IMR-90 (cell line): ENCODE results near the gene ANKRD6. TPM values are rescaled to one million over a fixed set of nuclear protein-coding genes. Genes with fewer than 3 reads are reported as not detected.
A peak's percentile ranks its signal among the peaks of the same experiment; 100 is the strongest.

Experiments used
- ATAC-seq: fragments of 200-7000 bp; cut with Tn5 transposase; 2 replicates; pipeline ENCODE4 v1.9.1; 2020; ENCODE audit warnings: low read depth, mild to moderate bottlenecking, moderate library complexity
- BruUV-seq: library from RNA; stranded (reverse); fragments of 400-500 nt; replicated peaks from 2 replicates; lab custom pipeline; 2021; lab: Mats Ljungman, UMichigan
- CTCF ChIA-PET: fragments of 300-600 bp; formaldehyde crosslinking; extraction: SDS; loops from one replicate; lab custom pipeline; 2021; ENCODE audit warnings: antibody characterized with exemption; lab: Yijun Ruan, JAX
- POLR2A ChIA-PET: fragments of 300-600 bp; sonication (Branson Sonifier 250); formaldehyde crosslinking; loops from one replicate; lab custom pipeline; 2022; ENCODE audit warnings: antibody characterized with exemption; ENCODE audit not compliant: unreplicated experiment; lab: Charles Lee
- DNase-seq: peaks from one replicate; pipeline ENCODE4 v3.0.0; 2013
- H2AFZ ChIP-seq: replicated peaks from 2 replicates; pipeline ENCODE3; 2013; ENCODE audit warnings: low read length, mild to moderate bottlenecking; ENCODE audit not compliant: poor library complexity
- H2AK5ac ChIP-seq: 2 replicates; pipeline ENCODE4 v1.6.1; 2013; ENCODE audit warnings: low read depth, low read length, inconsistent platforms
- H2AK9ac ChIP-seq: replicated peaks from 2 replicates; pipeline ENCODE3; 2013; ENCODE audit warnings: mild to moderate bottlenecking, low read depth, low read length, moderate library complexity; ENCODE audit not compliant: poor library complexity
- H2BK120ac ChIP-seq: 2 replicates; pipeline ENCODE4 v1.6.1; 2013; ENCODE audit warnings: low read depth, low read length, inconsistent platforms
- H2BK15ac ChIP-seq: 3 replicates; pipeline ENCODE4 v1.6.1; 2013; ENCODE audit warnings: low read depth, low read length, inconsistent platforms
- H2BK20ac ChIP-seq: 2 replicates; pipeline ENCODE4 v1.6.1; 2013; ENCODE audit warnings: low read depth, mild to moderate bottlenecking, inconsistent platforms, low read length, moderate library complexity
- H2BK5ac ChIP-seq: 2 replicates; pipeline ENCODE4 v1.6.1; 2013; ENCODE audit warnings: mild to moderate bottlenecking, low read depth, low read length, inconsistent platforms; ENCODE audit not compliant: poor library complexity, severe bottlenecking
- H3K14ac ChIP-seq: replicated peaks from 2 replicates; pipeline ENCODE4 v1.6.1; 2013; ENCODE audit warnings: low read depth, low read length, inconsistent platforms
- H3K18ac ChIP-seq: 2 replicates; pipeline ENCODE4 v1.6.1; 2013; ENCODE audit warnings: low read depth, low read length, control low read depth
- H3K23ac ChIP-seq: 2 replicates; pipeline ENCODE4 v1.6.1; 2013; ENCODE audit warnings: low read depth, low read length, inconsistent platforms
- H3K27ac ChIP-seq: 2 replicates; pipeline ENCODE4 v1.5.1; 2013; ENCODE audit warnings: mild to moderate bottlenecking, control low read depth, low read length; ENCODE audit not compliant: insufficient read depth
- H3K27me3 ChIP-seq: 2 replicates; pipeline ENCODE4 v1.6.1; 2013; ENCODE audit warnings: low read length; ENCODE audit not compliant: control insufficient read depth, insufficient read depth
- H3K36me3 ChIP-seq: 2 replicates; pipeline ENCODE4 v1.6.1; 2013; ENCODE audit warnings: low read length, mixed read lengths; ENCODE audit not compliant: control insufficient read depth, insufficient read depth
- H3K4ac ChIP-seq: 2 replicates; pipeline ENCODE4 v1.6.1; 2013; ENCODE audit warnings: low read depth, low read length, inconsistent platforms
- H3K4me1 ChIP-seq: 2 replicates; pipeline ENCODE4 v1.6.1; 2013; ENCODE audit warnings: low read length, mixed read lengths; ENCODE audit not compliant: control insufficient read depth, insufficient read depth
- H3K4me2 ChIP-seq: 2 replicates; pipeline ENCODE4 v1.6.1; 2013; ENCODE audit warnings: low read depth, mild to moderate bottlenecking, control low read depth, low read length, moderate library complexity
- H3K4me3 ChIP-seq: 2 replicates; pipeline ENCODE4 v1.5.1; 2013; ENCODE audit warnings: low read depth, mild to moderate bottlenecking, control low read depth, low read length, moderate library complexity; ENCODE audit not compliant: insufficient read depth
- H3K56ac ChIP-seq: 2 replicates; pipeline ENCODE4 v1.6.1; 2013; ENCODE audit warnings: low read length, inconsistent platforms; ENCODE audit not compliant: insufficient read depth; ENCODE audit errors: extremely low read depth
- H3K79me1 ChIP-seq, 2 experiments: 2 replicates each; pipeline ENCODE4 v1.6.1; 2013; ENCODE audit warnings: low read length in 2 of 2, inconsistent platforms in 1 of 2, low read depth in 1 of 2
- H3K9ac ChIP-seq: 2 replicates; pipeline ENCODE4 v1.6.1; 2013; ENCODE audit warnings: low read depth, low read length, control low read depth
- H3K9me1 ChIP-seq: 2 replicates; pipeline ENCODE4 v1.6.1; 2013; ENCODE audit warnings: low read length, inconsistent platforms; ENCODE audit not compliant: insufficient read depth
- H3K9me3 ChIP-seq: 2 replicates; pipeline ENCODE4 v1.6.1; 2013; ENCODE audit warnings: low read length; ENCODE audit not compliant: control insufficient read depth, insufficient read depth
- H4K20me1 ChIP-seq: 2 replicates; pipeline ENCODE4 v1.6.1; 2013; ENCODE audit warnings: low read length, inconsistent platforms; ENCODE audit not compliant: insufficient read depth
- H4K5ac ChIP-seq: 2 replicates; pipeline ENCODE4 v1.6.1; 2013; ENCODE audit warnings: mild to moderate bottlenecking, low read depth, low read length, control low read depth
- H4K8ac ChIP-seq, 2 experiments: 2 replicates each; pipeline ENCODE4 v1.6.1; 2013; ENCODE audit warnings: low read depth in 2 of 2, low read length in 2 of 2, control low read depth in 1 of 2, inconsistent platforms in 1 of 2
- H4K91ac ChIP-seq: 2 replicates; pipeline ENCODE4 v1.6.1; 2013; ENCODE audit warnings: low read depth, low read length, inconsistent platforms; ENCODE audit not compliant: insufficient read depth
- BHLHE40 ChIP-seq: fragments of 150-350 bp; IDR thresholded peaks from 2 replicates; pipeline ENCODE4 v1.6.1; 2016; ENCODE audit warnings: mild to moderate bottlenecking, low read depth, low read length
- CEBPB ChIP-seq: IDR thresholded peaks from 2 replicates; pipeline ENCODE4 v1.6.1; 2012; ENCODE audit warnings: low read depth, low read length, improper control_type of control experiment
- CHD1 ChIP-seq: IDR thresholded peaks from 2 replicates; pipeline ENCODE4 v1.6.1; 2012; ENCODE audit warnings: low read depth, low read length, improper control_type of control experiment
- FOS ChIP-seq: fragments of 150-350 bp; IDR thresholded peaks from 2 replicates; pipeline ENCODE4 v1.6.1; 2016; ENCODE audit warnings: low read depth, low read length
- MAFK ChIP-seq: IDR thresholded peaks from 2 replicates; pipeline ENCODE4 v1.6.1; 2012; ENCODE audit warnings: low read depth, low read length, improper control_type of control experiment
- MAZ ChIP-seq: IDR thresholded peaks from 2 replicates; pipeline ENCODE4 v1.6.1; 2012; ENCODE audit warnings: low read depth, mild to moderate bottlenecking, low read length, improper control_type of control experiment, moderate library complexity, borderline replicate concordance
- MXI1 ChIP-seq: IDR thresholded peaks from 2 replicates; pipeline ENCODE4 v1.6.1; 2012; ENCODE audit warnings: low read depth, mild to moderate bottlenecking, low read length, moderate library complexity, borderline replicate concordance
- NFE2L2 ChIP-seq: fragments of 150-350 bp; IDR thresholded peaks from 2 replicates; pipeline ENCODE4 v1.6.1; 2016; ENCODE audit warnings: low read depth, mild to moderate bottlenecking, low read length
- POLR2A ChIP-seq: IDR thresholded peaks from 2 replicates; pipeline ENCODE4 v1.6.1; 2012; ENCODE audit warnings: mild to moderate bottlenecking, low read depth, low read length
- RAD21 ChIP-seq: IDR thresholded peaks from 2 replicates; pipeline ENCODE4 v1.6.1; 2012; ENCODE audit warnings: low read length, improper control_type of control experiment
- RCOR1 ChIP-seq: IDR thresholded peaks from 2 replicates; pipeline ENCODE4 v1.6.1; 2012; ENCODE audit warnings: mild to moderate bottlenecking, low read length, improper control_type of control experiment; ENCODE audit not compliant: insufficient replicate concordance
- RFX5 ChIP-seq: IDR thresholded peaks from 2 replicates; pipeline ENCODE4 v1.8.0; 2012; ENCODE audit warnings: low read depth, mild to moderate bottlenecking, low read length, moderate library complexity
- SMC3 ChIP-seq: fragments of 150-350 bp; IDR thresholded peaks from 2 replicates; pipeline ENCODE4 v1.6.1; 2016; ENCODE audit warnings: low read depth, mild to moderate bottlenecking, antibody characterized with exemption, low read length, moderate library complexity
- WGBS, 2 experiments: methylation state at CpG; one replicate each; pipeline versions ENCODE4 v1.1.5 to v1.1.7; 2013; ENCODE audit warnings: missing lambda C conversion rate in 2 of 2; ENCODE audit not compliant: insufficient read length in 1 of 2; ENCODE audit errors: extremely low coverage in 2 of 2; 5-methylcytosine and 5-hydroxymethylcytosine counted together
- dilution Hi-C: fragments of 300-500 bp; cut with HindIII; formaldehyde crosslinking; loops from one replicate; pipeline ENCODE4 v1.14.3; 2018; ENCODE audit warnings: low sequenced_read_pairs; ENCODE audit not compliant: unreplicated experiment
- in situ Hi-C: fragments of 300-500 bp; cut with MboI; formaldehyde crosslinking; loops from 3 replicates; pipeline ENCODE4 v1.14.3; 2019; ENCODE audit warnings: low sequenced_read_pairs, inconsistent platforms, mixed read lengths
- intact Hi-C: fragments of 100-400 bp; cut with micrococcal nuclease; formaldehyde crosslinking; loops from 2 replicates; pipeline ENCODE4 v1.10.0; 2022
- polyA plus RNA-seq, 3 experiments: library from polyadenylated mRNA; depleted of rRNA; stranded (reverse); fragments of >200 nt; gene quantifications; 2 replicates each; pipeline ENCODE4 v1.2.3, GENCODE V29; 2012; ENCODE audit warnings: low replicate concordance in 1 of 3
- total RNA-seq: library from RNA; depleted of rRNA; stranded (reverse); fragments of >200 nt; gene quantifications from 2 replicates; pipeline ENCODE4 v1.2.3, GENCODE V29; 2012
- TF ChIP-seq, protein P1 (sequence below): conservative IDR thresholded peaks from 2 replicates; pipeline ENCODE4 v1.5.1; 2012; ENCODE audit warnings: mild to moderate bottlenecking, low read depth, low read length, improper control_type of control experiment
- TF ChIP-seq, protein P2 (sequence below): fragments of 150-350 bp; IDR thresholded peaks from 2 replicates; pipeline ENCODE4 v1.6.1; 2016; ENCODE audit warnings: low read depth, mild to moderate bottlenecking, low read length, moderate library complexity, borderline replicate concordance
- TF ChIP-seq, protein P3 (sequence below): fragments of 150-350 bp; IDR thresholded peaks from 2 replicates; pipeline ENCODE4 v1.6.1; 2017; ENCODE audit warnings: mild to moderate bottlenecking, antibody characterized with exemption, low read length, low read depth

ANKRD6 gene
- total and polyA plus RNA-seq, 2 of the 4 experiments (the other 2 are of a cell fraction), result 0.12 to 0.18 TPM

DNA sequence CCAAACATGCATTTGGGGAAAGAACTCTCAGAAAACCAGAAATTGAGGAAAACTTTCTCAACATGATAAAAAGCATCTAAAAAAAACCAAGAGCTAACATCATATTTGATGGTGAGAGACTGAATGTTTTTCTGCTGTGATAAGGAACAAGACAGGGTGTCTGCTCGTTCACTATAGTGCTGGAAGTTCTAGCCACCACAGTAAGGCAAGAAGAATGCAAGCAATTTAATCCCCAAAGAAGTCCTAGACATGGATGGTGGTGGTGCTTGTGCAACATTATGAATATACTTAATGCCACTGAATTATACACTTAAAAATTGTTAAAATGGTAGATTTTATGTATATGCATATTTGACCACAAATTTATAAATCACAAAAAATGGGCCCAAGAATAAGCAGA, 152.2 kb downstream of the ANKRD6 start:
- WGBS, 2 experiments, result no CpG with 5 or more reads among the region's 1 CpG
- no peak overlapping the region for H4K91ac ChIP-seq
- intact Hi-C loops, result no loop called here
- H2BK120ac ChIP-seq, result no peak overlapping the region
- no peaks in the 10 kb centered on the region for H3K9me3 ChIP-seq
- DNase-seq, result no peak
- no peak overlapping the region for H3K18ac ChIP-seq
- H4K5ac ChIP-seq, result no peak overlapping the region
- no peak overlapping the region for H4K8ac ChIP-seq
- 0 out of 2 replicates have a peak, but pooled peaks cover 4% of the 10 kb centered on the region for H3K9me1 ChIP-seq
- no peak overlapping the region for H2AK9ac ChIP-seq
- ChIA-PET POLR2A (no interaction called here), CTCF (no interaction called here)
- no peak overlapping the region for H3K9ac ChIP-seq
- no peak overlapping the region for H3K56ac ChIP-seq
- TF ChIP-seq RAD21 (no peak), BHLHE40 (no peak), RCOR1 (no peak), NFE2L2 (no peak), RFX5 (no peak), MAZ (no peak), MXI1 (no peak), FOS (no peak), MAFK (no peak), SMC3 (no peak), POLR2A (no peak), CHD1 (no peak), CEBPB (no peak)
- TF ChIP-seq, protein P1, sequence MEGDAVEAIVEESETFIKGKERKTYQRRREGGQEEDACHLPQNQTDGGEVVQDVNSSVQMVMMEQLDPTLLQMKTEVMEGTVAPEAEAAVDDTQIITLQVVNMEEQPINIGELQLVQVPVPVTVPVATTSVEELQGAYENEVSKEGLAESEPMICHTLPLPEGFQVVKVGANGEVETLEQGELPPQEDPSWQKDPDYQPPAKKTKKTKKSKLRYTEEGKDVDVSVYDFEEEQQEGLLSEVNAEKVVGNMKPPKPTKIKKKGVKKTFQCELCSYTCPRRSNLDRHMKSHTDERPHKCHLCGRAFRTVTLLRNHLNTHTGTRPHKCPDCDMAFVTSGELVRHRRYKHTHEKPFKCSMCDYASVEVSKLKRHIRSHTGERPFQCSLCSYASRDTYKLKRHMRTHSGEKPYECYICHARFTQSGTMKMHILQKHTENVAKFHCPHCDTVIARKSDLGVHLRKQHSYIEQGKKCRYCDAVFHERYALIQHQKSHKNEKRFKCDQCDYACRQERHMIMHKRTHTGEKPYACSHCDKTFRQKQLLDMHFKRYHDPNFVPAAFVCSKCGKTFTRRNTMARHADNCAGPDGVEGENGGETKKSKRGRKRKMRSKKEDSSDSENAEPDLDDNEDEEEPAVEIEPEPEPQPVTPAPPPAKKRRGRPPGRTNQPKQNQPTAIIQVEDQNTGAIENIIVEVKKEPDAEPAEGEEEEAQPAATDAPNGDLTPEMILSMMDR, result no peak
- TF ChIP-seq, protein P2, sequence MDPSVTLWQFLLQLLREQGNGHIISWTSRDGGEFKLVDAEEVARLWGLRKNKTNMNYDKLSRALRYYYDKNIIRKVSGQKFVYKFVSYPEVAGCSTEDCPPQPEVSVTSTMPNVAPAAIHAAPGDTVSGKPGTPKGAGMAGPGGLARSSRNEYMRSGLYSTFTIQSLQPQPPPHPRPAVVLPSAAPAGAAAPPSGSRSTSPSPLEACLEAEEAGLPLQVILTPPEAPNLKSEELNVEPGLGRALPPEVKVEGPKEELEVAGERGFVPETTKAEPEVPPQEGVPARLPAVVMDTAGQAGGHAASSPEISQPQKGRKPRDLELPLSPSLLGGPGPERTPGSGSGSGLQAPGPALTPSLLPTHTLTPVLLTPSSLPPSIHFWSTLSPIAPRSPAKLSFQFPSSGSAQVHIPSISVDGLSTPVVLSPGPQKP, result no peak
- TF ChIP-seq, protein P3, sequence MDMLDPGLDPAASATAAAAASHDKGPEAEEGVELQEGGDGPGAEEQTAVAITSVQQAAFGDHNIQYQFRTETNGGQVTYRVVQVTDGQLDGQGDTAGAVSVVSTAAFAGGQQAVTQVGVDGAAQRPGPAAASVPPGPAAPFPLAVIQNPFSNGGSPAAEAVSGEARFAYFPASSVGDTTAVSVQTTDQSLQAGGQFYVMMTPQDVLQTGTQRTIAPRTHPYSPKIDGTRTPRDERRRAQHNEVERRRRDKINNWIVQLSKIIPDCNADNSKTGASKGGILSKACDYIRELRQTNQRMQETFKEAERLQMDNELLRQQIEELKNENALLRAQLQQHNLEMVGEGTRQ, result no peak
- H2BK20ac ChIP-seq, result no peak overlapping the region
- peak; percentile 14; the same call in 1 of the 2 replicates for ATAC-seq
- in situ Hi-C loops, result no loop called here
- H2BK5ac ChIP-seq, result no peak overlapping the region
- H2AFZ ChIP-seq, result no peak overlapping the region
- H3K79me1 ChIP-seq, result no peaks in the 10 kb centered on the region
- no peak overlapping the region for H3K4me2 ChIP-seq
- no peak overlapping the region for H3K4me3 ChIP-seq
- dilution Hi-C loops, result no loop called here
- no peak overlapping the region for H3K4ac ChIP-seq
- no peak overlapping the region for H3K27ac ChIP-seq
- no peaks in the 10 kb centered on the region for H3K4me1 ChIP-seq
- H3K14ac ChIP-seq, result no peak overlapping the region
- H4K20me1 ChIP-seq, result no peaks in the 10 kb centered on the region
- BruUV-seq, result no TSS peak
- H2AK5ac ChIP-seq, result no peak overlapping the region
- H3K23ac ChIP-seq, result no peak overlapping the region
- H3K36me3 ChIP-seq, result no peaks in the 10 kb centered on the region
- no peak overlapping the region for H2BK15ac ChIP-seq
- peaks cover 3% of the 10 kb centered on the region for H3K27me3 ChIP-seq
